ENCODE data around the gene PURB. TPM values are rescaled to one million over a fixed set of nuclear protein-coding genes. Genes with fewer than 3 reads are reported as not detected.
"Not testable (repeated sequence)": the region's sequence is repeated elsewhere in the genome, so short reads cannot be mapped to it uniquely, and the experiment has no call there.

Gene PURB
- total RNA-seq, 2 donors from 2014 or later = 27.7 to 42.5 TPM

DNA sequence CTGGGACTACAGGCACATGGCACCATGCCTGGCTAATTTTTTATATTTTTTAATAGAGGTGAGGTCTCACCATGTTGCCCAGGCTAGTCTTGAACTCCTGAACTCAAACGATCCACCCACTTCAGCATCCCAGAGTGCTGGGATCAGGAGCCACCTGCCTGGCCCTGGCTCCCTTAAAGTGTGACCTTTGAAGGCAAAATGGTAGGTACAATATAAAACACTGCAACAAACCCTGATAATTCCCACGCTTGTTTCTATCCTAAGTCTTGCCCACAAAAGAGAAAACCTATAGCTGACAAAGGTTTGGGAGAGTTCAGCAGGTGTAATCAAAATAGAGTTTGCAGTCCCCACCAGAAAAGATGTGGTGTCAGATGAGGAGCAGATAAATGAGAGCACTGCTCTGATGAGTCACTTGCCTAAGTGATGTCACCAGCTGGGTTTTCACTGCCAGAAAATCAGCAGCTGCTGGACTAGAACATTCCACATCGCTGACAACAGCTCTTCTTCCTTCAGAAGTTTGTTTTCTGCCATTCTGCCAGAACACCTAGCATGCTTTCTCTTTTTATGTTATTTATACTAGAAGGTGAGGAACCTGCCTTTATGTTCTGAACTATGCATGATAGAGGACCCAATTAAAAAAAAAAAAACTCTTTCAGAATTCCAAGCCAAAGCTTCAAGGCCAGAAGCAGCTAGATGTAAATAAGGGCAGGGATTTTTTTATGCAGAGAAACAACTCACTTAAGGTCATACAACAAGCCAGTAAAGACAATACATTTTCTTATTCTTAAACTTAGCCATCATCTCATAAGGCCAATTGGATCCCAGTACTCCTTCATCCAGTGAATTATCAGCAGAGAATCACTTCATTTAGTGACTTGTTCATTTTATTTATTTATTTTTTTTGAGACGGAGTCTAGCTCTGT is 18.0 kb downstream of the PURB start:
- intact Hi-C loops (cut with DNase I) = no loop called here
- no peak for DNase-seq (ENCODE audit: low spot score)

- intact Hi-C loops (cut with DNase I); DNase-seq (ENCODE audit: low spot score): not testable (repeated sequence)
These were observed 23.4 kb downstream of the PURB start for GRCh38 chr7:44861949-44862348.

- no peak for DNase-seq (ENCODE audit: low spot score)
- intact Hi-C loops (cut with DNase I) = loop anchor here (5.0 to 10.0 kb wide), 2 partner anchors 64 to 277 kb away; no protein-coding TSS in a partner anchor
These were observed 27.2 kb downstream of the PURB start for GRCh38 chr7:44858161-44858560.

DNA sequence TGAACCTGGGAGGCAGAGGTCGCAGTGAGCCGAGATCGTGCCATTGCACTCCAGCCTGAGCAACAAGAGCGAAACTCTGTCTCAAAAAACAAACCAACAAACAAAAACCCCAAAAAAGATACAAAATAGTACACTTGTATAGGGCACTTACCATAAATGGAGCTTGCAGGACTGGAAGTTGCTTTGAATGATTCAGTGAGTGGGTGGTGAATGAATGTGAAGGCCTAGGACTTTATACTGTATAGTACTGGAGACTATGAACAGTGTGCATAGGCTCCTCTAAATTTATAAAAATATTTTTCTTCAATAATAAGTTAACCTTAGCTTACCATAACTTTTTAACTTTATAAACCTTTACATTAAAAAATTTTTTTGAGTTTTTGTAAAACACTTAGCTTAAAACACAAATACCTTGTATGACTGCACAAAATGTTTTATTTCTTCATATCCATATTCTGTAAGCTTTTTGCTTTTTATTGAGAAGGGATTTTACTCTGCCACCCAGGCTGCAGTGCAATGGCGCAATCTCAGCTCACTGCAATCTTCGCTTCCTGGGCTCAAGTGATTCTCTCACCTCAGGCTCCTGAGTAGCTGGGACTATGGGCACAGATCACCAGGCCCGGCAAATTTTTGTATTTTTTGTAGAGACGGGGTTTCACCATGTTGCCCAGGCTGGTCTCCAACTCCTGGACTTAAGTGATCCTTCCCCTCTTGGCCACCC is 30.5 kb downstream of the PURB start:
- intact Hi-C loops (cut with DNase I) = loop anchor here (5.0 to 10.0 kb wide), 2 partner anchors 67 to 280 kb away; no protein-coding TSS in a partner anchor
- DNase-seq (ENCODE audit: low spot score) = no peak

- DNase-seq (ENCODE audit: low spot score) = no peak
- intact Hi-C loops (cut with DNase I) = loop anchor here in 1 of 2 donors (10.0 kb wide), 1 partner anchor 281 kb away; no protein-coding TSS in a partner anchor
These were observed 31.9 kb downstream of the PURB start for GRCh38 chr7:44853391-44853790.

GRCh38 chr7:44852590-44852989 is 32.7 kb downstream of the PURB start:
- intact Hi-C loops (cut with DNase I) = loop anchor here in 1 of 2 donors (10.0 kb wide), 1 partner anchor 282 kb away; no protein-coding TSS in a partner anchor
- DNase-seq (ENCODE audit: low spot score) = no peak

- intact Hi-C loops (cut with DNase I) = loop anchor here in 1 of 2 donors (5.0 to 10.0 kb wide), 3 partner anchors 55 to 285 kb away; partner anchors contain the start of gene PPIA
- no peak for DNase-seq (ENCODE audit: low spot score)
These were observed 35.3 kb downstream of the PURB start for GRCh38 chr7:44849885-44850544.

- intact Hi-C loops (cut with DNase I) = loop anchor here in 1 of 2 donors (5.0 to 10.0 kb wide), 2 partner anchors 55 to 262 kb away; partner anchors contain the start of gene PPIA
- no peak for DNase-seq (ENCODE audit: low spot score)
These were observed 36.0 kb downstream of the PURB start for GRCh38 chr7:44849259-44849884.

DNA sequence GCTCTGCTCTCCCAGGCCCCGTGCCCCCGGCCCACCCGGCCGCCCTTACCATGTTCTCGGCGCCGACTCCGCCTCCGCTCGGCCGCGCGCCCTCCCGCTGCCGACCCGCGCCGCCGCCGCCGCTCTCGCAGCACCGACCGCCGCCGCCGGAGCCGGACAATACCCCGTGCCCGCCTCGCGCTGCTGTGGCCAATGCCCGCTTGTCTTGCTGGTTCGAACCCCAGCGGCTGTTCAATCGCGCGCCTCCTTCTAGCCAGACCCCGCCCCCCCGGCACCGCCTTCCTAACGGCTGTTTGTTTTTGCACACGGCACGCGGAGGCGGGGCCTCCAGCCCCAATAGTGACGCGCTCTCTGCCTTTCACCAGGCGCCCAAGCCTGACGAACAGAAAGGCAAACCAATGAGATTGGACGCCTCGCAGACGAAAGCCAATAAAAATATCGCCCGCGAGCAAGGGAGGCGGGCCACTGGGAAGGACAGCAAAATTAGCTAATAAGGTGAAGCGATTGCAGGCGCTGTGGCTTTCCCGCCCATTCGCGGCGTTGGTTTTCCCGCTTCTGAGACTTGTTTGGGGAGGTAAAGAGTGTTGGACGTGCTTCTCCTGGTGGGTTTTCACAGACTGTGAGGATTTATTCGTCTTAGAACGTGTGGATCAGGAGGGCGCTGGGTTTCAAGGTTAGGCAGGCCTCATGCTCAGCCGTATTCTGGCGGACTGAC is 37.3 kb downstream of the PURB start, which contains the start of gene H2AZ2:
H2AZ2 (minus strand) TSS at position 168 of the 715 bp plus-strand sequence; CDS start at position 52, 116 bp downstream.
- intact Hi-C loops (cut with DNase I) = loop anchor here in 1 of 2 donors (5.0 to 10.0 kb wide), 2 partner anchors 53 to 261 kb away; partner anchors contain the start of gene PPIA
- peak; percentile 100 for DNase-seq (ENCODE audit: low spot score)

- intact Hi-C loops (cut with DNase I) = loop anchor here in 1 of 2 donors (5.0 to 10.0 kb wide), 2 partner anchors 53 to 260 kb away; partner anchors contain the start of gene PPIA
These were observed 37.8 kb downstream of the PURB start for GRCh38 chr7:44847509-44847919.

GRCh38 chr7:44846816-44847508 is 38.4 kb downstream of the PURB start:
- intact Hi-C loops (cut with DNase I) = loop anchor here in 1 of 2 donors (5.0 to 10.0 kb wide), 2 partner anchors 52 to 260 kb away; partner anchors contain the start of gene PPIA
- DNase-seq (ENCODE audit: low spot score) = no peak

More at GRCh38 chr7:44847509-44847919, 37.8 kb downstream of the PURB start:
- DNase-seq (ENCODE audit: low spot score) = peak; percentile 96

GRCh38 chr7:44846390-44846789 is 38.9 kb downstream of the PURB start:
- intact Hi-C loops (cut with DNase I) = loop anchor here in 1 of 2 donors (5.0 to 10.0 kb wide), 2 partner anchors 52 to 259 kb away; partner anchors contain the start of gene PPIA

DNA sequence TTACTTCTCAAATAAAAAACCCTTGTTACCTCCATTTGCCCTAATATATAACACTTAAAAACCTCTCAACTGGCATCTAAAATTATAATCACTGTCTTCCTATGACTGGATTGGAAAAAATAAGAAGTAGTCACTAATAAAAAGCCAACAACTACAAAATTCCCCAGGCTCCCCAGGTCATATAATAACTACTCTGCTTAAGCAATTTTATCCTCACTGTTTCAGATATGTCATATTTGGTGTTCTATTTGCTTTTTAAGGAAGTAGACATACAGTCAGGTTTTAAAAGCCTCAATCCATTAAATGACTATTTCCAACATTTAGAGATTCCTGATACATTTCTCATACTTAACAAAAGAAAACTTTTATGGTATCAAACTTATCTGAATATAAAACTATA is 39.9 kb downstream of the PURB start:
- no peak for DNase-seq (ENCODE audit: low spot score)
- intact Hi-C loops (cut with DNase I) = loop anchor here in 1 of 2 donors (5.0 to 10.0 kb wide), 2 partner anchors 51 to 258 kb away; partner anchors contain the start of gene PPIA

More at GRCh38 chr7:44846390-44846789, 38.9 kb downstream of the PURB start:
- not testable (repeated sequence) for DNase-seq (ENCODE audit: low spot score)

DNA sequence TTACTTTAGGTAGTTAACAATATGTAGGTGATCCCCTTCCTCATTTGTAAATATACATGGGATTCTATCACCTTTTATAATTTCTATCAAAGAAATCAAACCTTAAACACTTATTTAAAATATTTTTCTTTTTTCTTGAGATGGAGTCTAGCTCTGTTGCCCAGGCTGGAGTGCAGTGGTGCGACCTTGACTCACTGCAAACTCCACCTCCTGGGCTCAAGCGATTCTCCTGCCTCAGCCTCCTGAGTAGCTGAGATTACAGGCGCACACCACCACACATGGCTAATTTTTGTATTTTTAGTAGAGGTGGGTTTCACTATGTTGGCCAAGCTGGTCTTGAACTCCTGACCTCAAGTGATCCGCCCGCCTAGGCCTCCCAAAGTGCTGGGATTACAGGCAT is 41.9 kb downstream of the PURB start:
- intact Hi-C loops (cut with DNase I) = loop anchor here in 1 of 2 donors (5.0 to 10.0 kb wide), 2 partner anchors 49 to 271 kb away; partner anchors contain the start of genes DDX56 and PPIA
- not testable (repeated sequence) for DNase-seq (ENCODE audit: low spot score)

- not testable (repeated sequence) for DNase-seq (ENCODE audit: low spot score)
- intact Hi-C loops (cut with DNase I) = loop anchor here in 1 of 2 donors (5.0 to 10.0 kb wide), 2 partner anchors 48 to 270 kb away; partner anchors contain the start of genes DDX56 and PPIA
These were observed 42.7 kb downstream of the PURB start for GRCh38 chr7:44842675-44843074.

DNA sequence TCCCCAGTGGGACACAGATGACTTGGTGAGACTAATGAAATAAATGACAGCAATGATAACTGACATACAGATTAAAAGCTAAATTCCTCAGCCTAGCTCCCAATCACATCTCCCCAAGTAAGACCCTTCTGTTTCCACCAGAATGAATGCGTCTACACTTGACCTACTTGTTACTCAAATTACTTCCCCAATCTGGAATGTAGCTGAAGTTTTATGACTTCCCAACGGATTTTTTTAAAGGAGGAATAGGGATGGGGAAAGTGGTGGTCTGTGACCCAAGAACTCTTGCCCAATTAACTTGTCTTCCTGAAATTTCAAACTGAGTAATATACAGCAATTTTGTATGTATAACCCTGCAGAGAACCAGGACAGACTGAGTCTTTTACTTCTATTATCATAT is 46.6 kb downstream of the PURB start:
- DNase-seq (ENCODE audit: low spot score) = no peak
- intact Hi-C loops (cut with DNase I) = loop anchor here in 1 of 2 donors (10.0 kb wide), 1 partner anchor 84 kb away; no protein-coding TSS in a partner anchor
